T-helper 9 cell (primary cell): ENCODE results near the gene EIPR1.
"Not testable (repeated sequence)": the region's sequence is repeated elsewhere in the genome, so short reads cannot be mapped to it uniquely, and the experiment has no call there.

ENCODE experiments used
- DNase-seq: peaks from one replicate; pipeline ENCODE4 v3.0.0-alpha.2; 2020

Gene EIPR1

DNA sequence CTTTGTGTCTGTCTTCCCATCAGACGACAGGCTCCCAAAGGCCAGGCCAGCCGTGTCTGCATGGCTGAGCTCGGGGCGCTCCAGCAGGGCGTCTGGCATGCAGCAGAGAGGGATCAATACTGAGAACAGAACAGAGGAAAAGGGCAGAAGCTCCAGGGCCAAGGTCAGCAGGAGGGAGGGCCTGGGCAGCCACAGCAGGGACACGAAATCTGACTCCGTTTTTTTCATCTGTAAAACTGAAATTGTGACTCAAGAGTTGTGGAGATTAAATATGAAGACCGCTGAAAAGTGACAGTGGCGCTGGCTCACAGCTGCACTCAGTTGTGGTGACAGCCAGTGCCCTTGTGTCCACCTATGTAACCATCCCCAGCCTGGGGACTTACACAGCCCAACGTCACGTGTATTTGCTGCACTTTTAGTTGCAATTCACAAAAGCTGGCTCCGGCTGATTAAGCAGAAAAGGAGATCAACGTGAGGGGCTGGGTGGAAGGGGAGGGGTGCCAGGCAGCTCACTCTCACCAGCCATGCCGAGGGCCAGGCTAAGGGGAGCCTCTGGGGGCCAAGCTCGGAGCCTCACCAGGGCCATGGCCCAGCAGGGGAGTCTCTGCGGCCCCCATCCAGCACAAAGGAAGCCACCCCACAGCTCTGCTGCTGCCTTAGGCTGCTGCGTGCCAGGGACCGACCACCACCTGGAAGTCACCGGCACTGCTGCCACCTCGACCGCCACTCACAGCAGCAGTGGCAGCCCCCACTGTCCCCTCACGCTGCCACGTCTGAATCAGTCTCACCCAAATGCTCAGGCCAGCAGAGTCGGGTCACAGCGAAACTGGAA lies 74.7 kb downstream of the EIPR1 start:
- DNase-seq = no peak

DNA sequence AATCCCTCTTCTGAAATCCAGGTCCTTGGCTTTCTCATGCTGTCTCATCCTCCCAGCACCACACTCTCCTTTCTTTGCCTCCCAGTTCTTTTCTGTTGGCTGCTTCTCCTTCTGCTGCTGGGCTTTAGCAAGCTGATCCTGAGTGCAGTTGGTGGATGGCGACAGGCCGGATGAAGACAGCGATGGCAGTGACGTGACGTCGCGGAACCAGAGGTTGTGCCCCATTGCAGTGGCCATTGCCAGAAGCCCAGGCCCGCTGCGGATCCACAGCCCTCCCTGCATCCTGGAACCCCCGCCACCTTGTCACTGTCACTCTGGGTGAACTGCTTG lies 75.2 kb downstream of the EIPR1 start:
- no peak for DNase-seq

DNA sequence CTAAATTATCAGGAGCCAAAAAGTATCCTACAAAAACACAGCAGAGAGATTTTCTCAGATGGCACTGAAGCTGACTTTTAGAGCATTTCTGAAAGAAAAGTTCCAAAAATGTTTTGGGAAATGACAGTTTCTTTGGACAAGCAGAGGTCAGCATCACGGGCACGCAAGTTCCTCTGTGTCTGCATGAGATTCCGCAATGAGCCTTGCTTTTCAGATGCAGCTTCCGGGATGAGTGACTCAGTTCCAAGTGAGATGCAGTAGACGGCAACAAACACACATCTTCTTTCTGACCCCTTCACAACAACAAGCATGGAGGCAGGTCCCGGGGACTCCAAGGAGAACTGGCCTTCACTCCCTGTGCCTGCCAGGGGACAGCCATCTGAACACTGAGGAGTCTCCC lies 76.6 kb downstream of the EIPR1 start:
- no peak for DNase-seq

DNA sequence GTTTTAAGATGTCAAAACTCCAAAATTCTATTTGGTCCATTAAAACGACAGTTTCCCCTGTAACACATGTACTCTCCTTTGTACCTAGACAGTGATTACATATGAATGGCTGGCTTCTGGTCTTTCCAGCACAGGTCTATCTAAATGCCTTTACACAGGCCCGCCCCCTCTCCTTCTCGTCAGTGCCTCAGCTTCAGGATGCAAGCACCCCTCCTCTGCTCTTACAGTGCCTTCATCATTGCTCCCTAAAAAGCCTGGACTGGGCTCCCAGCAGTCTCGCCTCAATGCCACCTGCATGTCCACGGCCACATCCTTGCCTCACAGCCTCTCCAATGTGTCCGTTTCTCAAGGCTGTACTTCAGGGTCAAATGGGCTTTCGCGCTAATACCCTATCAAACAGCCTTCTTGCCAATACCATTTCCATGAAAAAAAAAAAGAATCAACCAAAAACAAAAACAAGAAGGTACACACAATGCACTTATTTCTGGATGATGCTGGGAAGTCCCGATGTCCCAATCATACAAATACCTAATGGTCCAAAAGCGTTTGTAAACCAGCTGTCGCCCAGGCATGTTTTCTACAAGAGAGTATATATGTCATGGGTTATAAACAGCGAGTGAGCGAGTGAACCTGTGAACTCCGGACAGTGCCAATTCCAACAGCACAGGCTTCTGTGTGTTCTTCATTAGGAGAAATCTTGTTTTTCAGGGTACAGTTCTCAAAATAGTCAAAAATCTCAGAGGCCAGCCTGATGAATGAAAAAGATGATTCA lies 77.2 kb downstream of the EIPR1 start:
- DNase-seq = no peak

DNA sequence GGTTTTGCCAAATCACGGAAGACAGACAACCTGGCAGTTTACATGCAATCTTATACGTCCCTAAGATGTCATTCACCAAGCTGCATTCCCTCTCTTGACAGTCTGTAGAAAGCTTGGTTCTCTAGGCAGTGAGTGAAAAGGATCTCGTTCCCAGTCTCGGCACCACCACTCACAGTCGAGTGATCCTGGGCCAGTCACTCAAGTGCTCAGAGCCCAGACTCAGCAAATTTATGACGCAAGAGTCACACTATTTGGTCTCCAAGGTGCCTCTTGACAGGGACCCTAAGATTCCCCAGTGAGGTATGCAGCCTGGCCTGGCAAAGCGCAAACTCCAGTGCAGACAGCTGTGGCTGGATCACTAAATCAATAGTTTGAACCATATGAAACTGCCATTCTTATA lies 77.9 kb downstream of the EIPR1 start:
- no peak for DNase-seq

DNA sequence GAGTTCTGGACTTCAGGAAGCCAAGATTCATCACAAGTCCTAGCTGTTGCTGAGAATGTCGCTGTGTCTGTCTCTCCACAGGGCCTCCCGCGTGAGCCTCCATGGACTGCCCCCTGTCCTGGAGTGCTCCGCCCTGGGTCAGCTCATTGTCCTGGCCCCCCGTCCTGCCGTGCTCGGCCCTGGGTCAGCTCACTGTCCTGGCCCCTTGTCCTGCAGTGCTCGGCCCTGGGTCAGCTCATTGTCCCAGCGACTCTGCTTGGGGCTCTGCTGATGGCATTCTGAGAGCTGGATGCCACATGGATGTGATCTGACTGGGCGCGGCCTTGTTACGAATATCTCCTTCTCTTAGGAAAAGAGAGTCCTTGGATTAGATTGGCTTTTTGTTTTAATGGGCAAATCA lies 78.5 kb downstream of the EIPR1 start:
- DNase-seq = no peak

DNA sequence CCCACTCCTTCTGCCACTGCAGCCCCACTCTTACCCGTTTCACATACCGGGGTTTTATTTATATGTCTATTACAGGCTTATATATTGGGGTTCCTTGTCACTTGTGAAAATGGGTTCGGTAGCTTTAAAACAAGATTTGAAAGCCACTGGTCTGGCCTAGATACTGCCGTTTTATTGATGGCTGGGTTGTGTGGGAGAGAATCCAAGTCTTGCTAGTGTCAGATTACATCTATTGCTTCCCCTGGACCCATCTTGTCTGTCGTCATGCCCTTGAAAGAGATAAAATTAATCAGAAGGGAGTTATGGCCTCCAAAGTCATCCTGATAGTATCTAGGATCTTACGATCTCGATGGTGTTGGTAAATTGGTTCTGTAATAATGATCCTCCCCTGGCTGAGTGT lies 79.4 kb downstream of the EIPR1 start:
- DNase-seq = no peak

- DNase-seq = no peak
Measured at GRCh38 chr2:3297523-3297922, 80.1 kb downstream of the EIPR1 start.

DNA sequence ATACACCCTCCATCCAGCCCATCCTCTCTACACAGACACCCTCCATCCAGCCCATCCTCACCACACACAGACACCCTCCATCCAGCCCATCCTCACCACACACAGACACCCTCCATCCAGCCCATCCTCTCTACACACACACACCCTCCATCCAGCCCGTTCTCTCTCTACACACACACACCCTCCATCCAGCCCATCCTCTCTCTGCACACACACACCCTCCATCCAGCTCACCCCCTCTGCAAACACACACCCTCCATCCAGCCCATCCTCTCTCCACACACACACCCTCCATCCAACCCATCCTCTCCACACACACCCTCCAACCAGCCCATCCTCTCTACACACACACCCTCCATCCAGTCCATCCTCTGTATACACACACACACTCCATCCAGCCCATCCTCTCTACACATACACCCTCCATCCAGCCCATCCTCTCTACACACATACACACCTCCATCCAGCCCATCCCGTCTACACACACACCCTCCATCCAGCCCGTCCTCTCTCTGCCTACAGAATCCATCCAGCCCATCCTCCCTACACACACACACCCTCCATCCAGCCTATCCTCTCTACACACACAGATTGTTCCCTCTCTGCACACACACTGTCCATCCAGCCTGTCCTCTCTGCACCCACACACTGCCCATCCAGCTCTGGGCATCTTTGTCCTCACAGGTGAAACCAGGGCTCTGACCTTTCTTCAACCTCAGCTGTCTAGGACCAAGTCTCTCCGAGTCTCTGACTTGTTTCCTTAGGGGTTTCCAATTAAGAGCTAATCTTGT lies 81.2 kb downstream of the EIPR1 start:
- no peak for DNase-seq

- DNase-seq = no peak
Measured at GRCh38 chr2:3294493-3294892, 83.1 kb downstream of the EIPR1 start.

DNA sequence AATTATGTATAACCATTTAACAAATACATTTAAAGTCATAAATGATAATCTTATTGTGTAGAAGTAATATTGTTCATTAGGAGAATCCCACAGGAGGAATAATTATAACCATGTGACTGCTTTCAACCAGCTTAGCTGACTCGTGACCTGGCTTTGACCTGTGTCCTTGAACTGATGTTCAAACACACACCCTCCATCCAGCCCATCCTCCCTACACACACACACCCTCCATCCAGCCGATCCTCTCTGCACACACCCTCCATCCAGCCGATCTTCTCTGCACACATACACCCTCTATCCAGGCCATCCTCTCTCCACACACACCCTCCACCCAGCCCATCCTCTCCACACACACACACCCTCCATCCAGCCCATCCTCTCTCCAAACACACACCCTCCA lies 83.5 kb downstream of the EIPR1 start:
- DNase-seq = no peak

GRCh38 chr2:3293221-3293620 lies 84.4 kb downstream of the EIPR1 start:
- DNase-seq = no peak

- no peak for DNase-seq
Measured at GRCh38 chr2:3292416-3292815, 85.2 kb downstream of the EIPR1 start.

- no peak for DNase-seq
Measured at GRCh38 chr2:3291750-3292149, 85.9 kb downstream of the EIPR1 start.

GRCh38 chr2:3291113-3291512 lies 86.5 kb downstream of the EIPR1 start:
- DNase-seq = no peak

DNA sequence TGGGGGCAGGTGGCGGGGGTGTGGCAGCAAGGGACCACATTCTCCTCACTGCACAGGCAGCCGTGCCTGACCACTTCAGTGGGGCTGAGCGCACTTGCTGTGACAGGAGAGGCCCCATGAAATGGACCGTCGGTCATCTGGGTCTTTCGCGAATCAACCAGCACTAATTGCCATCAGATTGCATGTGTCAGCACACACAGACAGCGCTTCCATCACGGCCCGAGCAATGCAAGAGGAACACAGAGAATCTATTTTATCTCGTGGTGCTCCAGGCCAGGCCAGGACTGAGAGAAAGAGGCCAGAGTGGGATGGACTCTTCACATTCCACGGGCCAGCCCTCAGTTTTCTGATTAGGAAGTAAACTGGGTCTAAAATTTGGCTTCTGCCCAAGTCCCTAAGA lies 87.0 kb downstream of the EIPR1 start:
- DNase-seq = no peak

DNA sequence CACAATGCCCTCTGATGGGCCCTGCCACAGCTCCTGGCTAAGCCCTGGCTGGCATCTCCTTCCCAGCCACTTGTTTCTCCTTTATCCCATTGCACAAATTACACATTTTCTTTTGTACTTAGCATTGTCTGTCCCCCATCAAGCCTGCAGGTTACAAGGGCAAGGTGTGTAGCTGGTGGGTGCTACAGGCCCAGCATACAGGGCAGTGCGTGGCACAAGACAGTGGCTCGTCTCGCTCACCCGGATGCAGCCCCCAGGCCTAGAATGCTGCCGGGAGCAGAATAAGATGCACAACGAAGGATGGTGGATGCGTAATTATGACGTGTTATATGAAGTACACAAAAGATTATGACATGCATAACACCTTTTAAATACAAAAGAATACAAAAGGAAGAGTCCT lies 87.6 kb downstream of the EIPR1 start:
- DNase-seq = no peak

DNA sequence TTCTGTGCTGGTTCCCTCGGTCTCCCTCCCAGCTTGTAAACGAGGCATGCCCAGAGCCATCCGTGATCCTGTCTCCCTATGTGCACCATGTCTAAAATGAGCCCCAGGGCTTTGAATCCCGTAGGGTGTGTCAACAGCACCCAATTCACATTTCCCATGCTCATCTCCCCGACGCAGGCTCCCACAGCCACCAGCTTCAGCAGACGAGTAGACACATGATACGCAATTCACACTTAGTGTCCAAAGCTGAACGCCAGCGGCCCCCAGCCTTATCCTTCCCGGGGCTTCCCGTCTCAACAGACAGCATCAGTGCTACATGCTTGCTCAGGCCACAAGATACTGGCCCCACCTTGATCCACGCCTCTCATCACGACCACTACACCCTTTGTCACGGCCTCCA lies 88.1 kb downstream of the EIPR1 start:
- DNase-seq = no peak

DNA sequence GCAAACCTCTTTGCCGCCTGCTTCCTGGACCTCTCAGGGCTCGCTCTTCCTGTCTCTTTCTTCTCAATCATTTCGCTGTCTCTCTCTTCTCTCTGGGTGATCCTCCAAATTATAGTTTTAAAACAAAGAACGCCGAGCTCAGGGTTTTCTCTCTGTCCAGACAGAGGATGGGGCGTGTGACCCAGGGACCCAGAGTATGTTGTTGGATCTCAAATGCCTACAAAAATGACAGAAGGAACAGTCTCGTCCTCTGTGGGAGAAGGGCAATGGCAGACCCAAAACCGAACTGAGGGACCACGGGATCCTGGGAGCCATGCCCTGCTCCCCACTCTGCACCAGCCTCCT lies 88.5 kb downstream of the EIPR1 start:
- DNase-seq = no peak

GRCh38 chr2:3288470-3289170 lies 89.0 kb downstream of the EIPR1 start:
- DNase-seq = no peak

DNA sequence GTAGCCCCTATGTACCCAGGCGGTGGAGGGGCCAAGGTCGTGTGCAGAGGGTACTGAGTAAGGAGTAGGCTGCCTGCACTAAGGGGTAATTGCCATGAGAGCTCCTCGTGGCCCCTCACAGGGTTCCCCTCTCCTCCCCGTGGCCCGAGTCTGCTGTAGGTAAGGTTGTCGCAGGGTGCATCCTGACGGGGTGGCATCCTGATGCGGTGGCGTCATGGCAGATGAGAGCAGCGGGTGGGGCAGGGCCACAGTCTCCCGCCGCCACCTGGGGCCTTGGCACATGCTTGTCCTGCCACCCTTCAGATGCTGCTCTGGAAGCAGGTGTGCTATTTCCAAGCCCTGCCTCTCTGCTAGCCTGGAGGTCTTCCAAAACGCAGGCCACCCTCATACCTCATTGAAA lies 89.7 kb downstream of the EIPR1 start:
- no peak for DNase-seq

DNA sequence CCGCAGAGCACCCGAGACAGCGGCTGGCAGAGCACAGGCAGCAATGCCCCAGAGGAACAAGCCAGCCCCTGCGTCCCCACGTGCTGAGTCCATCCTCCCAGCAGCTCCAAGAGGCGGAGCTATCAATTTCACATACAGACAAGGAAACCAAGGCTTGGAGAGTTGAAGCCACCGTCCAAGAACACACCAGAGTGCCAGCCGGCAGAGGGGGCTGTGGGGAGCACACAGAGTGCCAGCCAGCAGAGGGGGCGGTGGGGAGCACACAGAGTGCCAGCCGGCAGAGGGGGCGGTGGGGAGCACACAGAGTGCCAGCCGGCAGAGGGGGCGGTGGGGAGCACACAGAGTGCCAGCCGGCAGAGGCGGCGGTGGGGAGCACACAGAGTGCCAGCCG lies 91.0 kb downstream of the EIPR1 start:
- not testable (repeated sequence) for DNase-seq
